Liver (tissue), 9 donors: Measurements from ENCODE around the gene NR6A1. TPM values are rescaled to one million over a fixed set of nuclear protein-coding genes. Genes with fewer than 3 reads are reported as not detected.

Experiments
- DNase-seq: peaks from one replicate; pipeline ENCODE4 v3.0.0-alpha.2; 2017; ENCODE audit warnings: low spot score
- H3K27ac ChIP-seq, 2 donors: one replicate each; pipeline ENCODE4 v1.7.0; 2013; ENCODE audit warnings: inconsistent platforms in 2 of 2, low read length in 2 of 2, control low read depth in 1 of 2, low read depth in 1 of 2, mild to moderate bottlenecking in 1 of 2
- H3K27me3 ChIP-seq, 4 donors: one replicate each; pipeline versions ENCODE4 v1.6.1 to v1.7.0; 2013; ENCODE audit warnings: low read length in 3 of 4, inconsistent platforms in 1 of 4, mild to moderate bottlenecking in 1 of 4, moderate library complexity in 1 of 4; ENCODE audit not compliant: control insufficient read depth in 4 of 4, insufficient read depth in 4 of 4
- H3K36me3 ChIP-seq, 4 donors: one replicate each; pipeline versions ENCODE4 v1.6.1 to v1.7.0; 2013; ENCODE audit warnings: low read length in 3 of 4, mild to moderate bottlenecking in 3 of 4, low read depth in 1 of 4, moderate library complexity in 1 of 4; ENCODE audit not compliant: control insufficient read depth in 4 of 4, insufficient read depth in 3 of 4
- H3K4me1 ChIP-seq, 4 donors: one replicate each; pipeline versions ENCODE4 v1.6.1 to v1.7.0; 2013; ENCODE audit warnings: low read length in 3 of 4, mild to moderate bottlenecking in 3 of 4, moderate library complexity in 1 of 4; ENCODE audit not compliant: control insufficient read depth in 4 of 4, insufficient read depth in 4 of 4
- H3K4me3 ChIP-seq, 3 donors: one replicate each; pipeline versions ENCODE4 v1.6.1 to v1.7.0; 2013; ENCODE audit warnings: low read length in 3 of 3, control low read depth in 1 of 3, low read depth in 1 of 3, mild to moderate bottlenecking in 1 of 3
- H3K9ac ChIP-seq, 2 donors: one replicate each; pipeline ENCODE4 v1.7.0; 2013; ENCODE audit warnings: low read length in 2 of 2, mild to moderate bottlenecking in 2 of 2, moderate library complexity in 2 of 2, control low read depth in 1 of 2, low read depth in 1 of 2
- H3K9me3 ChIP-seq, 4 donors: one replicate each; pipeline versions ENCODE4 v1.6.1 to v1.7.0; 2013; ENCODE audit warnings: low read length in 3 of 4; ENCODE audit not compliant: control insufficient read depth in 4 of 4
- EGR1 ChIP-seq, 2 donors: IDR thresholded peaks; 2 replicates each; pipeline ENCODE4 v1.6.1; 2016 to 2018; ENCODE audit warnings: antibody characterized with exemption in 2 of 2, low read depth in 2 of 2
- FOXA2 ChIP-seq: IDR thresholded peaks from 2 replicates; pipeline ENCODE4 v1.6.1; 2016; ENCODE audit warnings: antibody characterized with exemption
- GABPA ChIP-seq, 2 donors: IDR thresholded peaks in 1 of 2; conservative IDR thresholded peaks in 1 of 2; 2 replicates each; pipeline ENCODE4 v1.6.1; 2016; ENCODE audit warnings: antibody characterized with exemption in 2 of 2, mild to moderate bottlenecking in 1 of 2, moderate library complexity in 1 of 2
- HNF4A ChIP-seq, 2 donors: conservative IDR thresholded peaks; 2 replicates each; pipeline ENCODE4 v1.6.1; 2016; ENCODE audit warnings: antibody characterized with exemption in 2 of 2, mild to moderate bottlenecking in 2 of 2
- HNF4G ChIP-seq: IDR thresholded peaks from 2 replicates; pipeline ENCODE4 v1.6.1; 2016; ENCODE audit warnings: antibody characterized with exemption
- JUND ChIP-seq, 2 donors: IDR thresholded peaks; 2 replicates each; pipeline ENCODE4 v1.6.1; 2016; ENCODE audit warnings: antibody characterized with exemption in 2 of 2
- NR2F2 ChIP-seq: IDR thresholded peaks from 2 replicates; pipeline ENCODE4 v1.6.1; 2016; ENCODE audit warnings: antibody characterized with exemption
- RAD21 ChIP-seq, 2 donors: IDR thresholded peaks; 2 replicates each; pipeline ENCODE4 v1.6.1; 2016; ENCODE audit warnings: antibody characterized with exemption in 2 of 2, mild to moderate bottlenecking in 2 of 2
- RXRA ChIP-seq, 2 donors: IDR thresholded peaks; 2 replicates each; pipeline ENCODE4 v1.6.1; 2017 to 2018; ENCODE audit warnings: antibody characterized with exemption in 2 of 2, mild to moderate bottlenecking in 1 of 2
- SP1 ChIP-seq: IDR thresholded peaks from 2 replicates; pipeline ENCODE4 v1.6.1; 2018; ENCODE audit warnings: antibody characterized with exemption, mild to moderate bottlenecking
- TAF1 ChIP-seq: conservative IDR thresholded peaks from 2 replicates; pipeline ENCODE4 v1.6.1; 2016; ENCODE audit warnings: antibody characterized with exemption, mild to moderate bottlenecking
- YY1 ChIP-seq: IDR thresholded peaks from 2 replicates; pipeline ENCODE4 v1.6.1; 2016; ENCODE audit warnings: antibody characterized with exemption, mild to moderate bottlenecking
- WGBS: extraction: QIAGEN DNeasy Blood & Tissue Kit; methylation state at CpG from one replicate; pipeline ENCODE4 v1.1.7; 2013; 5-methylcytosine and 5-hydroxymethylcytosine counted together
- polyA plus RNA-seq, 2 donors: library from polyadenylated mRNA; stranded (reverse) in 1 of 2; unstranded in 1 of 2; fragments of 200-250 nt in 1 of 2; fragments of >200 nt in 1 of 2; fragmentation: Nextera tagmentation in 1 of 2; extraction: Ambion mirVana in 1 of 2; gene quantifications; one replicate each; pipeline versions ENCODE4 v1.2.1 to v1.2.3, GENCODE V29; 2013 to 2015
- total RNA-seq, 2 donors: library from RNA; depleted of rRNA; stranded (reverse); fragments of >200 nt; gene quantifications; one replicate each; pipeline ENCODE4 v1.2.3, GENCODE V29; 2014
- TF ChIP-seq, protein P1 (sequence below): IDR thresholded peaks from 2 replicates; pipeline ENCODE4 v1.6.1; 2016; ENCODE audit warnings: antibody characterized with exemption
- TF ChIP-seq, protein P2 (sequence below): fragments of 150-350 bp; IDR thresholded peaks from 2 replicates; pipeline ENCODE4 v1.5.1; 2017; ENCODE audit warnings: improper control_type of control experiment, low read depth, low read length; ENCODE audit not compliant: missing input control
- TF ChIP-seq, protein P3 (sequence below): IDR thresholded peaks from 2 replicates; pipeline ENCODE4 v1.6.1; 2016; ENCODE audit warnings: antibody characterized with exemption
- TF ChIP-seq, protein P4 (sequence below): IDR thresholded peaks from 2 replicates; pipeline ENCODE4 v1.6.1; 2016; ENCODE audit warnings: antibody characterized with exemption
- TF ChIP-seq, protein P5 (sequence below): IDR thresholded peaks from 2 replicates; pipeline ENCODE4 v1.6.1; 2016; ENCODE audit warnings: antibody characterized with exemption, mild to moderate bottlenecking
- donor health status: healthy.
- donor health status: healthy.
- donor health status: healthy.
- donor health status: healthy.
- donor health status: healthy.

The NR6A1 gene
- total and polyA plus RNA-seq, 4 donors: 0.72 to 6.1 (median 2.1) TPM

DNA sequence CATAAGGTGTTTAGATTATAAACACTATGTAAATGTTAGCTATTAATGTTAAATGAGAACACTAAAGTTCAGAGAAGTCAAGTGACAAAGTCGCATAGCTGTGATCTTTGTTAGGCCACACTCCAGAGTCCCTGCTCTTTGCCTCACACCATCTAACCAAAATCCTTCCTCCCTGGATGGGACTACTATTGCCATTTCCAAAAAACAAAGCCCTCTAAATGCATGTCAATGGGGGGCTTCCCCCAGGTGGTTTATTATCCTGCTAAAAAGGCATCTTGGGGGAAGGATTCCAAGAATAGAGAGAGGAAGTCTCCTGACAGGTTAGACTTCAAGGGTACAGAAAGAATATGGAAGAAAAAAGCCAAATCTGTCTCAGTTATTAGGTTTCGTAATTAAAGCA, 10.4 kb downstream of the NR6A1 start:
- no peak for TF ChIP-seq HNF4G
- WGBS: 96% methylated on average over 2 of the region's 2 CpGs
- no peak for DNase-seq
- H3K9me3 ChIP-seq: no peaks in the 10 kb centered on the region
- H3K27ac ChIP-seq: no peak overlapping the region
- H3K27me3 ChIP-seq: no peaks in the 10 kb centered on the region
- H3K9ac ChIP-seq: no peak overlapping the region
- no peaks in the 10 kb centered on the region for H3K36me3 ChIP-seq
- no peak overlapping the region for H3K4me3 ChIP-seq
- H3K4me1 ChIP-seq: peaks cover 0 to 22% (median 4%) of the 10 kb centered on the region in 4 donors

DNA sequence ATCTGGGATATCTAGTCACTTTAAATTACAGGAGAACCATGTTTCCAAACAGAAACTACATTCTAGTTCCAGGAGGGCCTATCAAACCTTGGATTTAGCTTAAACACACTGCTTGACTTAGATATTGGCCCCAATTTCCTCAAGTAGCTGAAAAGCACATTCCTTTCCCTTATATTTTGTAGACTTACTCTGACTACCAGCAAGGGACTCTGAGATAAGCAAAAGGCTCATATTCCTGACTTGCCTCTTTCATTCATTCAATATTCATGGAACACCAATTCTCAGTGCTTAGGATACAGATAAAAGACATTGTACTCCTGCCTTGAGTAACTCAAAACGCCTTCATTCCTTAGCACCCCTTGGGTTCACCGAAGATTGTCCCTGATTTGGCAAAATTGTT, 11.8 kb downstream of the NR6A1 start:
- 95% methylated on average over 2 of the region's 2 CpGs for WGBS
- Histone ChIP-seq H3K4me3 (no peak overlapping the region), H3K4me1 (peaks cover 0 to 18% (median 4%) of the 10 kb centered on the region in 4 donors), H3K36me3 (no peaks in the 10 kb centered on the region), H3K9ac (no peak overlapping the region), H3K27me3 (no peaks in the 10 kb centered on the region), H3K9me3 (no peaks in the 10 kb centered on the region), H3K27ac (no peak overlapping the region)
- DNase-seq: no peak
- TF ChIP-seq FOXA2 (no peak), JUND (IDR thresholded peaks at IDR 0.05) (no peak), SP1 (no peak), TAF1 (no peak), EGR1 (IDR thresholded peaks at IDR 0.05; ENCODE audit: low read depth in 2 of 2) (no peak), RAD21 (IDR thresholded peaks at IDR 0.05) (no peak), NR2F2 (no peak), GABPA (IDR thresholded peaks at IDR 0.05 in 1 of 2, conservative IDR thresholded peaks at IDR 0.05 in 1 of 2) (no peak), HNF4G (no peak), RXRA (IDR thresholded peaks at IDR 0.05) (no peak), HNF4A (conservative IDR thresholded peaks at IDR 0.05) (no peak)
- TF ChIP-seq, protein P1, sequence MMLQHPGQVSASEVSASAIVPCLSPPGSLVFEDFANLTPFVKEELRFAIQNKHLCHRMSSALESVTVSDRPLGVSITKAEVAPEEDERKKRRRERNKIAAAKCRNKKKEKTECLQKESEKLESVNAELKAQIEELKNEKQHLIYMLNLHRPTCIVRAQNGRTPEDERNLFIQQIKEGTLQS: no peak
- TF ChIP-seq, protein P2, sequence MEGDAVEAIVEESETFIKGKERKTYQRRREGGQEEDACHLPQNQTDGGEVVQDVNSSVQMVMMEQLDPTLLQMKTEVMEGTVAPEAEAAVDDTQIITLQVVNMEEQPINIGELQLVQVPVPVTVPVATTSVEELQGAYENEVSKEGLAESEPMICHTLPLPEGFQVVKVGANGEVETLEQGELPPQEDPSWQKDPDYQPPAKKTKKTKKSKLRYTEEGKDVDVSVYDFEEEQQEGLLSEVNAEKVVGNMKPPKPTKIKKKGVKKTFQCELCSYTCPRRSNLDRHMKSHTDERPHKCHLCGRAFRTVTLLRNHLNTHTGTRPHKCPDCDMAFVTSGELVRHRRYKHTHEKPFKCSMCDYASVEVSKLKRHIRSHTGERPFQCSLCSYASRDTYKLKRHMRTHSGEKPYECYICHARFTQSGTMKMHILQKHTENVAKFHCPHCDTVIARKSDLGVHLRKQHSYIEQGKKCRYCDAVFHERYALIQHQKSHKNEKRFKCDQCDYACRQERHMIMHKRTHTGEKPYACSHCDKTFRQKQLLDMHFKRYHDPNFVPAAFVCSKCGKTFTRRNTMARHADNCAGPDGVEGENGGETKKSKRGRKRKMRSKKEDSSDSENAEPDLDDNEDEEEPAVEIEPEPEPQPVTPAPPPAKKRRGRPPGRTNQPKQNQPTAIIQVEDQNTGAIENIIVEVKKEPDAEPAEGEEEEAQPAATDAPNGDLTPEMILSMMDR: no peak
- TF ChIP-seq, protein P3, sequence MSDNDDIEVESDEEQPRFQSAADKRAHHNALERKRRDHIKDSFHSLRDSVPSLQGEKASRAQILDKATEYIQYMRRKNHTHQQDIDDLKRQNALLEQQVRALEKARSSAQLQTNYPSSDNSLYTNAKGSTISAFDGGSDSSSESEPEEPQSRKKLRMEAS: no peak
- TF ChIP-seq, protein P4, sequence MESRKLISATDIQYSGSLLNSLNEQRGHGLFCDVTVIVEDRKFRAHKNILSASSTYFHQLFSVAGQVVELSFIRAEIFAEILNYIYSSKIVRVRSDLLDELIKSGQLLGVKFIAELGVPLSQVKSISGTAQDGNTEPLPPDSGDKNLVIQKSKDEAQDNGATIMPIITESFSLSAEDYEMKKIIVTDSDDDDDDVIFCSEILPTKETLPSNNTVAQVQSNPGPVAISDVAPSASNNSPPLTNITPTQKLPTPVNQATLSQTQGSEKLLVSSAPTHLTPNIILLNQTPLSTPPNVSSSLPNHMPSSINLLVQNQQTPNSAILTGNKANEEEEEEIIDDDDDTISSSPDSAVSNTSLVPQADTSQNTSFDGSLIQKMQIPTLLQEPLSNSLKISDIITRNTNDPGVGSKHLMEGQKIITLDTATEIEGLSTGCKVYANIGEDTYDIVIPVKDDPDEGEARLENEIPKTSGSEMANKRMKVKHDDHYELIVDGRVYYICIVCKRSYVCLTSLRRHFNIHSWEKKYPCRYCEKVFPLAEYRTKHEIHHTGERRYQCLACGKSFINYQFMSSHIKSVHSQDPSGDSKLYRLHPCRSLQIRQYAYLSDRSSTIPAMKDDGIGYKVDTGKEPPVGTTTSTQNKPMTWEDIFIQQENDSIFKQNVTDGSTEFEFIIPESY: no peak

DNA sequence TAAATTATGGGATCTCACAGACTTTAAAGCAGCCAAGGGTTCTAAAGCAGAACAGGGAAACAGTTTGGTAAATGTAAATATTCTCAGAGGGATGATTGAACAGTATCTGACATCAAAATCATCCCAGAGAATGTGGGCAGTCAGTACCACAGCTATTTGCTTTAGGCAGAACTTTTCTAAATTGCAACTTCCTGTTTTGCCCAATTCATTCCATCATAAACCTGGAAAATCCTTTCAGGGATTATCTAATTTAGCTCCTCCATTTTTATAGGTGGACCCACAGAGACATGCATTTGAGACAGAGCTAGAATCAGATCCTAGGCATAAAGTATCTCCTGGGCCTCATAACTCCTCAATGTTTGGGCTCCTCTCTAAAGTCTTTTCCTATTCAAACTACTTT, 12.4 kb downstream of the NR6A1 start:
- no peak overlapping the region for H3K27ac ChIP-seq
- no peaks in the 10 kb centered on the region for H3K27me3 ChIP-seq
- H3K4me3 ChIP-seq: no peak overlapping the region
- TF ChIP-seq, protein P3: no peak
- no peak for TF ChIP-seq RAD21 (IDR thresholded peaks at IDR 0.05)
- no peak for TF ChIP-seq YY1
- no peak for TF ChIP-seq GABPA (IDR thresholded peaks at IDR 0.05 in 1 of 2, conservative IDR thresholded peaks at IDR 0.05 in 1 of 2)
- TF ChIP-seq, protein P5, sequence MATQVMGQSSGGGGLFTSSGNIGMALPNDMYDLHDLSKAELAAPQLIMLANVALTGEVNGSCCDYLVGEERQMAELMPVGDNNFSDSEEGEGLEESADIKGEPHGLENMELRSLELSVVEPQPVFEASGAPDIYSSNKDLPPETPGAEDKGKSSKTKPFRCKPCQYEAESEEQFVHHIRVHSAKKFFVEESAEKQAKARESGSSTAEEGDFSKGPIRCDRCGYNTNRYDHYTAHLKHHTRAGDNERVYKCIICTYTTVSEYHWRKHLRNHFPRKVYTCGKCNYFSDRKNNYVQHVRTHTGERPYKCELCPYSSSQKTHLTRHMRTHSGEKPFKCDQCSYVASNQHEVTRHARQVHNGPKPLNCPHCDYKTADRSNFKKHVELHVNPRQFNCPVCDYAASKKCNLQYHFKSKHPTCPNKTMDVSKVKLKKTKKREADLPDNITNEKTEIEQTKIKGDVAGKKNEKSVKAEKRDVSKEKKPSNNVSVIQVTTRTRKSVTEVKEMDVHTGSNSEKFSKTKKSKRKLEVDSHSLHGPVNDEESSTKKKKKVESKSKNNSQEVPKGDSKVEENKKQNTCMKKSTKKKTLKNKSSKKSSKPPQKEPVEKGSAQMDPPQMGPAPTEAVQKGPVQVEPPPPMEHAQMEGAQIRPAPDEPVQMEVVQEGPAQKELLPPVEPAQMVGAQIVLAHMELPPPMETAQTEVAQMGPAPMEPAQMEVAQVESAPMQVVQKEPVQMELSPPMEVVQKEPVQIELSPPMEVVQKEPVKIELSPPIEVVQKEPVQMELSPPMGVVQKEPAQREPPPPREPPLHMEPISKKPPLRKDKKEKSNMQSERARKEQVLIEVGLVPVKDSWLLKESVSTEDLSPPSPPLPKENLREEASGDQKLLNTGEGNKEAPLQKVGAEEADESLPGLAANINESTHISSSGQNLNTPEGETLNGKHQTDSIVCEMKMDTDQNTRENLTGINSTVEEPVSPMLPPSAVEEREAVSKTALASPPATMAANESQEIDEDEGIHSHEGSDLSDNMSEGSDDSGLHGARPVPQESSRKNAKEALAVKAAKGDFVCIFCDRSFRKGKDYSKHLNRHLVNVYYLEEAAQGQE: no peak
- no peak for TF ChIP-seq EGR1 (IDR thresholded peaks at IDR 0.05; ENCODE audit: low read depth in 2 of 2)
- H3K9ac ChIP-seq: no peak overlapping the region
- no peaks in the 10 kb centered on the region for H3K9me3 ChIP-seq
- no peak for DNase-seq
- peaks cover 0 to 16% (median 4%) of the 10 kb centered on the region in 4 donors for H3K4me1 ChIP-seq
- no peaks in the 10 kb centered on the region for H3K36me3 ChIP-seq
